ENCODE data around the gene CWC15. TPM values are rescaled to one million over a fixed set of nuclear protein-coding genes. Genes with fewer than 3 reads are reported as not detected.

The CWC15 gene
- polyA plus RNA-seq, 1 of the 3 experiments (the other 2 are of a cell fraction), result 27.0 TPM

GRCh38 chr11:95003716-95004115, 30.4 kb upstream of the CWC15 start (continued):
- TF ChIP-seq FOXJ3 (CRISPR knock-in tag; IDR thresholded peaks at IDR 0.05) (no peak), POLR2AphosphoS5 (IDR thresholded peaks at IDR 0.05; ENCODE audit: low read depth, low read length) (no peak), EZH2phosphoT487 (IDR thresholded peaks at IDR 0.05; ENCODE audit: borderline replicate concordance, low read depth) (no peak), MEF2A (IDR thresholded peaks at IDR 0.05; ENCODE audit: borderline replicate concordance, low read depth) (no peak), REST (IDR thresholded peaks at IDR 0.05; ENCODE audit: low read depth, low read length) (no peak)

GRCh38 chr11:94998285-94998684, 24.9 kb upstream of the CWC15 start:
- no peaks in the 10 kb centered on the region for H3K79me2 ChIP-seq (ENCODE audit: insufficient read depth)
- no peaks in the 10 kb centered on the region for H3K9me3 ChIP-seq
- no peaks in the 10 kb centered on the region for H4K20me1 ChIP-seq (ENCODE audit: insufficient read depth)
- no peak overlapping the region for H3K27ac ChIP-seq (ENCODE audit: low read depth in 2 of 2, low read length in 1 of 2)
- no peak for DNase-seq
- TF ChIP-seq SMC3 (IDR thresholded peaks at IDR 0.05; ENCODE audit: low read depth, low read length) (no peak), SIN3A (IDR thresholded peaks at IDR 0.05; ENCODE audit: borderline replicate concordance, low read depth, low read length) (no peak), MEF2A (IDR thresholded peaks at IDR 0.05; ENCODE audit: borderline replicate concordance, low read depth) (no peak), USF2 (IDR thresholded peaks at IDR 0.05; ENCODE audit: borderline replicate concordance, low read depth, low read length) (no peak), IRF3 (IDR thresholded peaks at IDR 0.05; ENCODE audit: low read depth, low read length) (no peak), YY1 (IDR thresholded peaks at IDR 0.05; ENCODE audit: low read depth) (no peak), RAD21 (IDR thresholded peaks at IDR 0.05; ENCODE audit: low read length) (no peak), TAF1 (IDR thresholded peaks at IDR 0.05; ENCODE audit: borderline replicate concordance, low read depth, low read length) (no peak), TCF12 (IDR thresholded peaks at IDR 0.05) (no peak), GABPA (IDR thresholded peaks at IDR 0.05; ENCODE audit: low read depth) (no peak), RXRA (IDR thresholded peaks at IDR 0.05; ENCODE audit: borderline replicate concordance, low read depth) (no peak), EP300 (IDR thresholded peaks at IDR 0.05; ENCODE audit: borderline replicate concordance in 1 of 2, low read depth in 1 of 2, low read length in 1 of 2) (no peak), RFX5 (IDR thresholded peaks at IDR 0.05; ENCODE audit: low read length) (no peak), EZH2phosphoT487 (IDR thresholded peaks at IDR 0.05; ENCODE audit: borderline replicate concordance, low read depth) (no peak)
- ChIA-PET POLR2A (no interaction called here), CTCF (no interaction called here)
- H3K4me3 ChIP-seq (ENCODE audit: low read depth in 2 of 2, low read length in 1 of 2), result no peak overlapping the region
- no peaks in the 10 kb centered on the region for H3K4me1 ChIP-seq (ENCODE audit: control insufficient read depth in 1 of 2, insufficient read depth in 2 of 2, low read depth in 1 of 2, low read length in 1 of 2)
- H3K9ac ChIP-seq, result no peak overlapping the region
- H3K36me3 ChIP-seq (replicated peaks in 1 of 2; ENCODE audit: control insufficient read depth in 1 of 2, insufficient read depth in 2 of 2, low read length in 1 of 2), result no peaks in the 10 kb centered on the region
- no peak overlapping the region for H3K4me2 ChIP-seq
- H2AFZ ChIP-seq (ENCODE audit: low read depth), result no peak overlapping the region
- H3K27me3 ChIP-seq (ENCODE audit: insufficient read depth), result no peaks in the 10 kb centered on the region
- WGBS (ENCODE audit: low lambda C conversion rate), result 89% methylated on average over 7 of the region's 13 CpGs
- H3K9me2 ChIP-seq, result no peaks in the 10 kb centered on the region
- no peaks in the 10 kb centered on the region for H3F3A ChIP-seq (replicated peaks; ENCODE audit: insufficient read depth)
